ENCODE measurements around the gene CDC73.
A peak's percentile ranks its signal among the peaks of the same experiment; 100 is the strongest.

Gene CDC73

GRCh38 chr1:193121616-193122593 is at the start of gene CDC73:
Gene CDC73, plus strand, starts transcription at chr1:193122031. Its CDS starts 170 bp downstream, at chr1:193122201.
- DNase-seq (ENCODE audit: low spot score) = peak; percentile 97

GRCh38 chr1:193077991-193078390 is 43.8 kb upstream of the CDC73 start:
- DNase-seq (ENCODE audit: low spot score) = no peak

GRCh38 chr1:193079187-193079586 is 42.6 kb upstream of the CDC73 start:
- no peak for DNase-seq (ENCODE audit: low spot score)

- no peak for DNase-seq (ENCODE audit: low spot score)
Measured at GRCh38 chr1:193083365-193084088, 38.3 kb upstream of the CDC73 start.

- no peak for DNase-seq (ENCODE audit: low spot score)
Measured at GRCh38 chr1:193085263-193085662, 36.6 kb upstream of the CDC73 start.

- no peak for DNase-seq (ENCODE audit: low spot score)
Measured at GRCh38 chr1:193086342-193086741, 35.5 kb upstream of the CDC73 start.

GRCh38 chr1:193087893-193088292 is 33.9 kb upstream of the CDC73 start:
- DNase-seq (ENCODE audit: low spot score) = no peak

GRCh38 chr1:193090865-193091264 is 31.0 kb upstream of the CDC73 start:
- no peak for DNase-seq (ENCODE audit: low spot score)

GRCh38 chr1:193094112-193094511 is 27.7 kb upstream of the CDC73 start:
- no peak for DNase-seq (ENCODE audit: low spot score)

GRCh38 chr1:193102662-193103061 is 19.2 kb upstream of the CDC73 start:
- no peak for DNase-seq (ENCODE audit: low spot score)

- no peak for DNase-seq (ENCODE audit: low spot score)
Measured at GRCh38 chr1:193103759-193104501, 17.9 kb upstream of the CDC73 start.

GRCh38 chr1:193104502-193104906 is 17.3 kb upstream of the CDC73 start:
- DNase-seq (ENCODE audit: low spot score) = peak; percentile 39

- DNase-seq (ENCODE audit: low spot score) = peak; percentile 85
Measured at GRCh38 chr1:193104907-193105820, 16.7 kb upstream of the CDC73 start, which contains the start of gene GLRX2. Gene GLRX2, minus strand, starts transcription at chr1:193105414. Its CDS starts 32 bp downstream, at chr1:193105382.

- DNase-seq (ENCODE audit: low spot score) = no peak
Measured at GRCh38 chr1:193105821-193106177, 16.0 kb upstream of the CDC73 start.

GRCh38 chr1:193108471-193108870 is 13.4 kb upstream of the CDC73 start:
- no peak for DNase-seq (ENCODE audit: low spot score)

- no peak for DNase-seq (ENCODE audit: low spot score)
Measured at GRCh38 chr1:193109619-193110018, 12.2 kb upstream of the CDC73 start.

- DNase-seq (ENCODE audit: low spot score) = no peak
Measured at GRCh38 chr1:193110246-193110645, 11.6 kb upstream of the CDC73 start.

- DNase-seq (ENCODE audit: low spot score) = no peak
Measured at GRCh38 chr1:193110864-193111263, 11.0 kb upstream of the CDC73 start.

GRCh38 chr1:193111641-193112090 is 10.2 kb upstream of the CDC73 start:
- DNase-seq (ENCODE audit: low spot score) = peak; percentile 64

GRCh38 chr1:193113258-193113991 is 8.4 kb upstream of the CDC73 start:
- no peak for DNase-seq (ENCODE audit: low spot score)
